CD4-positive, alpha-beta T cell (primary cell): ENCODE measurements around the gene ORC4. TPM values are rescaled to one million over a fixed set of nuclear protein-coding genes. Genes with fewer than 3 reads are reported as not detected.

ENCODE experiments used
- ATAC-seq: fragments of 200-7000 bp; cut with Tn5 transposase; one replicate; pipeline ENCODE4 v1.10.0; 2022; ENCODE audit warnings: mild to moderate bottlenecking; ENCODE audit not compliant: poor library complexity
- CTCF ChIA-PET: fragments of 350-600 bp; sonication (Branson Sonifier 250); formaldehyde crosslinking; loops from one replicate; lab custom pipeline; 2021; ENCODE audit warnings: antibody characterized with exemption, inconsistent platforms; lab: Charles Lee
- POLR2A ChIA-PET: fragments of 350-600 bp; sonication (Branson Sonifier 250); formaldehyde crosslinking; loops from one replicate; lab custom pipeline; 2021; ENCODE audit warnings: antibody characterized with exemption, inconsistent platforms; lab: Charles Lee
- DNase-seq, 14 experiments: peaks; one replicate each; pipeline ENCODE4 v3.0.0-alpha.2; 2013 to 2020; ENCODE audit warnings: mixed read lengths in 2 of 14
- H3K27ac ChIP-seq, 2 donors: one replicate each; pipeline versions ENCODE4 v1.5.1 to v1.7.0; 2013; ENCODE audit warnings: low read length in 2 of 2, low read depth in 1 of 2, mild to moderate bottlenecking in 1 of 2
- H3K27me3 ChIP-seq, 2 experiments: 1 replicate in 1 of 2; 2 replicates in 1 of 2; pipeline versions ENCODE4 v1.6.1 to v1.7.0; 2013; ENCODE audit warnings: low read length in 2 of 2, control low read depth in 1 of 2, mild to moderate bottlenecking in 1 of 2, moderate library complexity in 1 of 2; ENCODE audit not compliant: insufficient read depth in 2 of 2, control insufficient read depth in 1 of 2
- H3K36me3 ChIP-seq: one replicate; pipeline ENCODE4 v1.6.1; 2013; ENCODE audit warnings: low read length, control low read depth; ENCODE audit not compliant: insufficient read depth
- H3K4me1 ChIP-seq: one replicate; pipeline ENCODE4 v1.6.1; 2013; ENCODE audit warnings: low read length, control low read depth; ENCODE audit not compliant: insufficient read depth
- H3K4me3 ChIP-seq: one replicate; pipeline ENCODE4 v1.5.1; 2013; ENCODE audit warnings: mild to moderate bottlenecking, low read length, moderate library complexity
- H3K9me3 ChIP-seq, 2 experiments: 1 replicate in 1 of 2; 2 replicates in 1 of 2; pipeline versions ENCODE4 v1.6.1 to v1.7.0; 2013; ENCODE audit warnings: low read length in 2 of 2, mild to moderate bottlenecking in 2 of 2, control low read depth in 1 of 2, moderate library complexity in 1 of 2; ENCODE audit not compliant: control insufficient read depth in 1 of 2, insufficient read depth in 1 of 2
- H3K27ac Mint-ChIP-seq: one replicate; pipeline ENCODE4 v1.8.0; 2020; ENCODE audit warnings: mixed read lengths
- H3K27me3 Mint-ChIP-seq: one replicate; pipeline ENCODE4 v1.8.0; 2021; ENCODE audit warnings: mixed read lengths
- H3K36me3 Mint-ChIP-seq: one replicate; pipeline ENCODE4 v1.8.0; 2021; ENCODE audit warnings: low read depth, mixed read lengths
- H3K4me1 Mint-ChIP-seq: one replicate; pipeline ENCODE4 v1.8.0; 2021; ENCODE audit warnings: low read depth, mixed read lengths
- H3K4me3 Mint-ChIP-seq: one replicate; pipeline ENCODE4 v1.8.0; 2020; ENCODE audit warnings: mild to moderate bottlenecking, mixed read lengths
- H3K9me3 Mint-ChIP-seq: one replicate; pipeline ENCODE4 v1.8.0; 2020; ENCODE audit warnings: mixed read lengths
- intact Hi-C, 2 experiments: fragments of 100-400 bp; cut with DNase I in 1 of 2; cut with micrococcal nuclease in 1 of 2; formaldehyde crosslinking; loops; one replicate each; pipeline versions ENCODE4 v1.15.1 to v1.9.0; 2023 to 2025; cut with DNase I, micrococcal nuclease
- total RNA-seq, 174 experiments: library from RNA in 2 of 174; stranded (reverse) in 2 of 174; gene quantifications; one replicate each; pipeline ENCODE4 v1.2.3 and lab custom pipeline; 2021 to 2026
- TF ChIP-seq, protein P1 (sequence below): fragments of 200-600 bp; IDR thresholded peaks from one replicate; pipeline ENCODE4 v1.8.0; 2022; ENCODE audit warnings: antibody characterized with exemption, mild to moderate bottlenecking

ORC4 gene
- total RNA-seq, 2 experiments from 2014 or later, result 29.4 to 33.9 TPM

DNA sequence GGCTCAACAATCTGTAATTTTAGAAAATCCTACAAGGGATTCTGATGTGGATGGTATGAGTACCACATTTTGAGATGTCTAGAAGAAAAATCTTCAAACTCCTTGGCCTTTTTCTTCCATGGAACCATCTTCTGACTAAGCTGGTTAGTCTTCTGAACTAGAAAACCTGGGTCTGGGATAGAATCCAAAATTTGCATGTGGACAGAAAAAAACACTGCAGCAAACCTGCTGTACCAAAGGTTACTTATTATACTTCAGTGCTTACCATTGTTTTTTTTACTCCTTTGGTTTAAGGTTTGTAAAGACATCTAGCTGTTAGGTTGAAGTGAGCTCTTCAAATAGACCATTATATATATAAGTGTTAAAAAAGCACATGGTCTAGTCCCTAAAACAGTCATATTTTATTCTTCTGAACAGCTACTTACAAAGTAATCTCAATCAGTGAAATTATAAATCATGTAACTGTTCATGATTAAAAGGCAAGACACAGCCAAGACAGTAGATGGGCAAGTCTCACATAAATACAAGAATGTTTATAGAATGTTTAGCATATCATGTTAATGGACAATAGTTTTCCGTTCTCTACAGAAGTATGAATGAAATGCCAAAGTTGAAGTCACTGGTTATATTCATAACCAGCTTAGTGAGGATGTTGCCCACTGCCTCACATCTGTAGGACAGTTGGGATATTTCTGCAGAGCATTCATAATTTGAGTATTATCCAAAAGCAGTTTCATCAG is 85.5 kb downstream of the ORC4 start:
- Histone ChIP-seq H3K4me1 (no peaks in the 10 kb centered on the region), H3K27ac (no peak overlapping the region), H3K36me3 (peaks cover 39% of the 10 kb centered on the region), H3K27me3 (no peaks in the 10 kb centered on the region), H3K4me3 (no peak overlapping the region), H3K9me3 (no peaks in the 10 kb centered on the region)
- no peak for DNase-seq
- Mint-ChIP-seq H3K9me3 (no peaks in the 10 kb centered on the region), H3K4me1 (no peaks in the 10 kb centered on the region), H3K27ac (no peak overlapping the region), H3K4me3 (no peak overlapping the region), H3K27me3 (no peaks in the 10 kb centered on the region), H3K36me3 (peaks cover 66% of the 10 kb centered on the region)
- intact Hi-C loops, result loop anchor here in 1 of 2 experiments (5.0 to 10.0 kb wide), 3 partner anchors 267 to 1620 kb away; no protein-coding TSS in a partner anchor
- ChIA-PET CTCF (no interaction called here), POLR2A (no interaction called here)
- no peak for ATAC-seq
- TF ChIP-seq, protein P1, sequence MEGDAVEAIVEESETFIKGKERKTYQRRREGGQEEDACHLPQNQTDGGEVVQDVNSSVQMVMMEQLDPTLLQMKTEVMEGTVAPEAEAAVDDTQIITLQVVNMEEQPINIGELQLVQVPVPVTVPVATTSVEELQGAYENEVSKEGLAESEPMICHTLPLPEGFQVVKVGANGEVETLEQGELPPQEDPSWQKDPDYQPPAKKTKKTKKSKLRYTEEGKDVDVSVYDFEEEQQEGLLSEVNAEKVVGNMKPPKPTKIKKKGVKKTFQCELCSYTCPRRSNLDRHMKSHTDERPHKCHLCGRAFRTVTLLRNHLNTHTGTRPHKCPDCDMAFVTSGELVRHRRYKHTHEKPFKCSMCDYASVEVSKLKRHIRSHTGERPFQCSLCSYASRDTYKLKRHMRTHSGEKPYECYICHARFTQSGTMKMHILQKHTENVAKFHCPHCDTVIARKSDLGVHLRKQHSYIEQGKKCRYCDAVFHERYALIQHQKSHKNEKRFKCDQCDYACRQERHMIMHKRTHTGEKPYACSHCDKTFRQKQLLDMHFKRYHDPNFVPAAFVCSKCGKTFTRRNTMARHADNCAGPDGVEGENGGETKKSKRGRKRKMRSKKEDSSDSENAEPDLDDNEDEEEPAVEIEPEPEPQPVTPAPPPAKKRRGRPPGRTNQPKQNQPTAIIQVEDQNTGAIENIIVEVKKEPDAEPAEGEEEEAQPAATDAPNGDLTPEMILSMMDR, result no peak

DNA sequence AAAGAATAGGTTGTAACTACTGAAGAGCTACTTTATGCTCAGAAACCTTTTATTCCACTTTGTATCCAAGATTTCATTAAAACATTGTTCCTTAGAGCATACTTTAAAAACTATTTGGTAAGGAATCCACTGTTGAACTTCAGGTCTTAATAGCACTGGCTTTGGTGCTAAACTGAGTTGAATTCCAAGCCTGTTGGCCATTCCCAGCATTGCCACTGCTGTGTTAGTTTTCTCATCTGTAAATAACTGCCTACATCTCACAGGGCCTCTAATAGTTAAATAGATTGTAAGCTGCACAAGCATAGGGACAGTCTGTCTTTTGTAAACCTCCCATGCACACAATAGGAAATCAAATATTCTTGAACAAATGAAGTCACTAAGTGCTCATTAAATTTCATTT is 86.6 kb downstream of the ORC4 start:
- no peaks in the 10 kb centered on the region for H3K9me3 Mint-ChIP-seq
- no peak overlapping the region for H3K27ac Mint-ChIP-seq
- H3K36me3 Mint-ChIP-seq, result peaks cover 65% of the 10 kb centered on the region
- no peaks in the 10 kb centered on the region for H3K4me1 ChIP-seq
- no peak overlapping the region for H3K4me3 ChIP-seq
- ChIA-PET POLR2A (no interaction called here), CTCF (no interaction called here)
- no peak for DNase-seq
- intact Hi-C loops, result loop anchor here in 1 of 2 experiments (10.0 kb wide), 2 partner anchors 831 to 1621 kb away; no protein-coding TSS in a partner anchor
- H3K36me3 ChIP-seq, result peaks cover 39% of the 10 kb centered on the region
- no peaks in the 10 kb centered on the region for H3K27me3 Mint-ChIP-seq
- no peak overlapping the region for H3K27ac ChIP-seq
- ATAC-seq, result no peak
- no peaks in the 10 kb centered on the region for H3K27me3 ChIP-seq
- H3K9me3 ChIP-seq, result no peaks in the 10 kb centered on the region
- TF ChIP-seq, protein P1, result no peak
- H3K4me1 Mint-ChIP-seq, result no peaks in the 10 kb centered on the region
- H3K4me3 Mint-ChIP-seq, result no peak overlapping the region

DNA sequence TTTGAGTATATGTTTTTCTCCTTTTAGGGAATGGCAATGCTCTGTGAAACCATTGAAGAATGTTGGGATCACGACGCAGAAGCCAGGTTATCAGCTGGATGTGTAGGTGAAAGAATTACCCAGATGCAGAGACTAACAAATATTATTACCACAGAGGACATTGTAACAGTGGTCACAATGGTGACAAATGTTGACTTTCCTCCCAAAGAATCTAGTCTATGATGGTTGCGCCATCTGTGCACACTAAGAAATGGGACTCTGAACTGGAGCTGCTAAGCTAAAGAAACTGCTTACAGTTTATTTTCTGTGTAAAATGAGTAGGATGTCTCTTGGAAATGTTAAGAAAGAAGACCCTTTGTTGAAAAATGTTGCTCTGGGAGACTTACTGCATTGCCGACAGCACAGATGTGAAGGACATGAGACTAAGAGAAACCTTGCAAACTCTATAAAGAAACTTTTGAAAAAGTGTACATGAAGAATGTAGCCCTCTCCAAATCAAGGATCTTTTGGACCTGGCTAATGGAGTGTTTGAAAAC is 93.4 kb downstream of the ORC4 start:
- TF ChIP-seq, protein P1, result no peak
- H3K27me3 Mint-ChIP-seq, result no peaks in the 10 kb centered on the region
- Histone ChIP-seq H3K4me1 (no peaks in the 10 kb centered on the region), H3K9me3 (no peaks in the 10 kb centered on the region), H3K27me3 (no peaks in the 10 kb centered on the region), H3K4me3 (no peak overlapping the region), H3K27ac (no peak overlapping the region), H3K36me3 (peaks cover 4% of the 10 kb centered on the region)
- H3K27ac Mint-ChIP-seq, result peak overlapping the region; percentile 61
- DNase-seq (no peak), ATAC-seq (no peak)
- peaks cover 26% of the 10 kb centered on the region for H3K4me1 Mint-ChIP-seq
- POLR2A ChIA-PET, result no interaction called here
- peaks cover 35% of the 10 kb centered on the region for H3K36me3 Mint-ChIP-seq
- H3K9me3 Mint-ChIP-seq, result no peaks in the 10 kb centered on the region
- intact Hi-C loops, result no loop called here
- no peak overlapping the region for H3K4me3 Mint-ChIP-seq
- CTCF ChIA-PET, result no interaction called here
